HEK293 (cell line): Measurements from ENCODE around the gene TMPRSS5.

Source experiments
- IKZF3 ChIP-seq: fragments of 450-650 bp; IDR thresholded peaks from 2 replicates; pipeline ENCODE4 v1.5.0; 2018; ENCODE audit warnings: missing biosample characterization, mild to moderate bottlenecking, missing genetic modification characterization, moderate library complexity
- ZNF133 ChIP-seq: fragments of 450-650 bp; formaldehyde crosslinking; IDR thresholded peaks from 2 replicates; pipeline ENCODE4 v1.5.1; 2016; ENCODE audit warnings: missing biosample characterization, missing genetic modification characterization
- TF ChIP-seq, protein P1 (sequence below): fragments of 450-650 bp; formaldehyde crosslinking; IDR thresholded peaks from 2 replicates; pipeline ENCODE4 v1.5.1; 2016; ENCODE audit warnings: missing biosample characterization, missing genetic modification characterization
- TF ChIP-seq, protein P2 (sequence below): fragments of 450-650 bp; formaldehyde crosslinking; IDR thresholded peaks from 2 replicates; pipeline ENCODE4 v1.5.1; 2016; ENCODE audit warnings: missing biosample characterization, missing genetic modification characterization

- TF ChIP-seq ZNF133 (no peak), IKZF3 (tag by site-specific recombination) (no peak)
- TF ChIP-seq, protein P1, sequence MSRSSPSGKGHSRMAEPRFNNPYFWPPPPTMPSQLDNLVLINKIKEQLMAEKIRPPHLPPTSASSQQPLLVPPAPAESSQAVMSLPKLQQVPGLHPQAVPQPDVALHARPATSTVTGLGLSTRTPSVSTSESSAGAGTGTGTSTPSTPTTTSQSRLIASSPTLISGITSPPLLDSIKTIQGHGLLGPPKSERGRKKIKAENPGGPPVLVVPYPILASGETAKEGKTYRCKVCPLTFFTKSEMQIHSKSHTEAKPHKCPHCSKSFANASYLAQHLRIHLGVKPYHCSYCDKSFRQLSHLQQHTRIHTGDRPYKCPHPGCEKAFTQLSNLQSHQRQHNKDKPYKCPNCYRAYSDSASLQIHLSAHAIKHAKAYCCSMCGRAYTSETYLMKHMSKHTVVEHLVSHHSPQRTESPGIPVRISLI (tag by site-specific recombination): no peak
- TF ChIP-seq, protein P2, sequence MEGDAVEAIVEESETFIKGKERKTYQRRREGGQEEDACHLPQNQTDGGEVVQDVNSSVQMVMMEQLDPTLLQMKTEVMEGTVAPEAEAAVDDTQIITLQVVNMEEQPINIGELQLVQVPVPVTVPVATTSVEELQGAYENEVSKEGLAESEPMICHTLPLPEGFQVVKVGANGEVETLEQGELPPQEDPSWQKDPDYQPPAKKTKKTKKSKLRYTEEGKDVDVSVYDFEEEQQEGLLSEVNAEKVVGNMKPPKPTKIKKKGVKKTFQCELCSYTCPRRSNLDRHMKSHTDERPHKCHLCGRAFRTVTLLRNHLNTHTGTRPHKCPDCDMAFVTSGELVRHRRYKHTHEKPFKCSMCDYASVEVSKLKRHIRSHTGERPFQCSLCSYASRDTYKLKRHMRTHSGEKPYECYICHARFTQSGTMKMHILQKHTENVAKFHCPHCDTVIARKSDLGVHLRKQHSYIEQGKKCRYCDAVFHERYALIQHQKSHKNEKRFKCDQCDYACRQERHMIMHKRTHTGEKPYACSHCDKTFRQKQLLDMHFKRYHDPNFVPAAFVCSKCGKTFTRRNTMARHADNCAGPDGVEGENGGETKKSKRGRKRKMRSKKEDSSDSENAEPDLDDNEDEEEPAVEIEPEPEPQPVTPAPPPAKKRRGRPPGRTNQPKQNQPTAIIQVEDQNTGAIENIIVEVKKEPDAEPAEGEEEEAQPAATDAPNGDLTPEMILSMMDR: no peak
Observed at GRCh38 chr11:113728814-113729213, 22.7 kb upstream of the TMPRSS5 start.
